ENCODE measurements around the gene SCYL1.
A peak's percentile ranks its signal among the peaks of the same experiment; 100 is the strongest.
"Not testable (repeated sequence)": the region's sequence is repeated elsewhere in the genome, so short reads cannot be mapped to it uniquely, and the experiment has no call there.

SCYL1 gene

DNA sequence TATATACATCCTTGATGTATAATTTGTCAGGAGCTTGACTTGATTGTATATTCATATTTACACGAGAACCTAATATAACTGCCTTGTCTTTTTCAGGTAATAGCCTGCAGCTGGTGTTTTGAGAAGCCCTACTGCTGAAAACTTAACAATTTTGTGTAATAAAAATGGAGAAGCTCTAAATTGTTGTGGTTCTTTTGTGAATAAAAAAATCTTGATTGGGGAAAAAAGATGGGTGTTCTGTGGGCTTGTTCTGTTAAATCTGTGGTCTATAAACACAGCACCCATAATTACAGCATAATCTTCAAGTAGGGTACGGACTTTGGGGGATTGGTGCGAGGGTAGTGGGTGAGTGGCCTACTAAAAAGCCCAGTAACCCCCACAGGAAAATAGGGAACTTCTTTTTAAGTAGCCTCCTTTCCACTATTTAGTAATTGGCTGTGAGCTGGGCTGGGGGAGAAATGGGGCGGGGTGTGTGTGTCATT lies 18.6 kb upstream of the SCYL1 start:
- no peak for DNase-seq

DNA sequence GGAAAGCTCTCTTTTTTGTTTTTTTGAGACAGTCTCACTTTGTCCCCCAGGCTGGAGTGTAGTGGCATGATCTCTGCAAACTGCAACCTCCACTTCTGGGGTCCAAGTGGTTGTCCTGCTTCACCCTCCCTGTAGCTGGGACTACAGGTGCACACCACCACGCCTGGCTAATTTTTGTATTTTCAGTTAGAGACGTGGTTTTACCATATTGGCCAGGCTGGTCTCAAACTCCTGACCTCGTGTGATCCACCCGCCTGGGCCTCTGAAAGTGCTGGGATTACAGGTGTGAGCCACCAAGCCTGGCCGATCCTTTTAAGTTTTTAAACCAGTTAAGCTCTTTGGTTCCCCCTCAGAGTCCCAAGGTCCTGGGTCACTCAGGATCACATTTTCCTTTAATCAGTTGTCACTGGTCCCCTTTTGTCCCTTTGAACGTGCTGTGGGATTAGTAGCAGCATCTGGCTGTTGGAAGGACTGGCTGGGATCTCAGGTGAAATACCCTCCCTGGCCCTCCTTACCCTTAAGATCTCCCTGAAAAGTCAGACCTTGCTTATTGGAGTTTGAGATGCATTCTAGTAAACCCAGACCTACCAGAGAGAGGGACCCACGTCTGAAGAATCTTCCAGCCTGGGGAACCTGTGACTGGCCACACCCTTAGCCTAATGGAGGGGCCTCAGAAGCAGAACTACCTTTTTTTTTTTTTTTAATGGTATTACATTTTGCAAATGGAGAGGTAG lies 17.9 kb upstream of the SCYL1 start:
- peak in 1 of 2 experiments; percentile 97 for DNase-seq

DNA sequence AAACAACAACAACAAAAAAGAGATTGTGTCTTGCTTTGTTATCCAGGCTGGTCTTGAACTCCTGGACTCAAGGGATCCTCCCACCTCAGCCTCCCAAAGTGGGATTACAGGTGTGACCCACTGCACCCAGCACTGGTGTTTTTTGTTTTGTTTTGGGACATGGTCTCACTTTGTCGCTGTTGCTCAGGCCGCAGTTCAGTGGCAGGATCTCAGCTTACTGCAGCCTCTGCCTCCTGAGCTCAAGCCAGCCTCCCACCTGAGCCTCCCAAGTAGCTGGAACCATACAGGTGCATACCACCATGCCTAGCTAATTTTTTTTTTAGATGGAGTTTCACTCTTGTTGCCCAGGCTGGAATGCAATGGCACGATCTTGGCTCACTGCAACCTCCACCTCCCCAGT lies 12.6 kb upstream of the SCYL1 start:
- not testable (repeated sequence) for DNase-seq

DNA sequence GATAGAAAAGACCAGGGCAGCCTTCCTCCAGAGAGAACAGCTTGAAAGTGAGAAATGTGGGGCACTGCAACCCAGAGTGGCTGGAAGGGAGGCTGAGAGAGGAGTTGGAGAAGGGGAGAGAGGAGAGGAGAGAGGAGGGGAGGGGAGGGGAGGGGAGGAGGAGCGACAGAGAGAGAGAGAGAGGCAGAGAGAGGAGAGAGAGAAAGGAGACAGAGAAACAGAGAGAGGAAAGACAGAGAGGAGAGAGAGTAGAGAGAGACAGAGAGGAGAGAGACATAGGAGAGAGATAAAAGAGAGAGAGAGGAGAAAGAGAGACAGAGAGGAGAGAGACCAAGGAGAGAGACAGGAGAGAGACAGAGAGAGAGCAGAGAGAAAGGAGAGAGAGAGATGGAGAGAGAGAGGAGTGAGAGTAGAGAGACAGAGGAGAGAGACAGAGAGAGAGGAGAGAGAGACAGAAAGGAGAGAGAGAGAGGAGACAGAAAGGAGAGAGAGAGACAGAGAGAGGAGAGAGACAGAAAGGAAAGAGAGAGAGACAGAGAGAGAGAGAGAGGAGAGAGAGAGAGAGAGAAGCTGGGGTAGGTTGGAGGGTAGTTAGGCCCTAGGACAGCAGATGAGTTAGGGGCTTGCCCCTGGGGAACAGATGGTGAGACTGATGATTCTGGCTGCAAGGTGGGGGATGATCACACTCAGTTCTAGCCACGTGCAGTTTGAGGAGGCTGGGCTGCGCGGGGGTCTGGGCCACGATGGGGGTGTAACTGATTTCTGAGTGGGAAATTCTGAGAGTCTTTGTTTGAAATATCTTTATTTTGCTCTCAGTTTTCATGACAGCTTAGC lies 8.5 kb upstream of the SCYL1 start:
- no peak for DNase-seq

DNA sequence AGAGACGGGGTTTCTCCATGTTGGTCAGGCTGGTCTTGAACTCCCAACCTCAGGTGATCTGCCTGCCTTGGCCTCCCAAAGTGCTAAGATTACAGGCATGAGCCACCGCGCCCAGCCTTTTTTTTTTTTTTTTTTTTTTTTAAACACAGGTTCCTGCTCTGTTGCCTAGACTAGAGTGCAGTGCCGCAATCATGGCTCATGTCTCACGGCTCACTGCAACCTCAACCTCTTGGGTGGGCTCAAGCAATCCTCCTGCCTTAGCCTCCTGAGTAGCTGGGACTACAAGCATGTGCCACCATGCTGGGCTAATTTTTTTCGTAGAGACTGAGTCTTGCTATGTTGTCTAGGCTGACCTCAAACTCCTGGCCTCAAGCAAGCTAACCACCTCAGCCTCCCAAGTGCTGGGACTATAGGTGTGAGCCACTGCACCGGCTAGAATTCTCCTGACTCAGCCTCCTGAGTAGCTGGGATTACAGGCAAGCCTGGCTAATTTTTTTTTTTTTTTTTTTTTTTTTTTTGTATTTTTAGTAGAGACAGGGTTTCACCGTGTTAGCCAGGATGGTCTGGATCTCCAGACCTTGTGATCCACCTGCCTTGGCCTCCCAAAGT lies 5.8 kb upstream of the SCYL1 start:
- DNase-seq, result not testable (repeated sequence)

DNA sequence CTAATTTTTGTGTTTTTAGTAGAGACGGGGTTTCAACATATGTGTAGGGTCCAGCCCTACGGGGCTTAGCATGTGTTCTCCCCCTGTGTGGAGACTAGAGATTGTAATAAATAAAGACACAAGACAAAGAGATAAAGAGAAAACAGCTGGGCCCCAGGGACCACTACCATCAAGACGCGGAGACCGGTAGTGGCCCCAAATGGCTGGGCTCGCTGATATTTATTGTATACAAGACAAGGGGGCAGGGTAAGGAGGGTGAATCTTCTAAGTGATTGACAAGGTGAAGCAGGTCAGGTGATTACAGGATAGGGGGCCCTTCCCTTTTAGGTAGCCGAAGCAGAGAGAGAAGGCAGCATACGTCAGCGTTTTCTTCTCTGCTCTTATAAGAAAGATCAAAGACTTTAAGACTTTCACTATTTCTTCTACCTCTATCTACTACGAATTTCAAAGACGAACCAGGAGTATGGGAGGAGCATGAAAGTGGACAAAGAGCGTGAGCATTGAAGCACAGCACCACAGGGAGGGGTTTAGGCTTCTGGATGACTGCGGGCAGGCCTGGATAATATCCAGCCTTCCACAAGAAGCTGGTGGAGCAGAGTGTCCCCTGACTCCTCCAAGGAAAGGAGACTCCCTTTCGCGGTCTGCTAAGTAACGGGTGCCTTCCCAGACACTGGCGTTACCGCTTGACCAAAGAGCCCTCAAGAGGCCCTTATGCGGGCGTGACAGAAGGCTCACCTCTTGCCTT lies 2.9 kb upstream of the SCYL1 start:
- not testable (repeated sequence) for DNase-seq

DNA sequence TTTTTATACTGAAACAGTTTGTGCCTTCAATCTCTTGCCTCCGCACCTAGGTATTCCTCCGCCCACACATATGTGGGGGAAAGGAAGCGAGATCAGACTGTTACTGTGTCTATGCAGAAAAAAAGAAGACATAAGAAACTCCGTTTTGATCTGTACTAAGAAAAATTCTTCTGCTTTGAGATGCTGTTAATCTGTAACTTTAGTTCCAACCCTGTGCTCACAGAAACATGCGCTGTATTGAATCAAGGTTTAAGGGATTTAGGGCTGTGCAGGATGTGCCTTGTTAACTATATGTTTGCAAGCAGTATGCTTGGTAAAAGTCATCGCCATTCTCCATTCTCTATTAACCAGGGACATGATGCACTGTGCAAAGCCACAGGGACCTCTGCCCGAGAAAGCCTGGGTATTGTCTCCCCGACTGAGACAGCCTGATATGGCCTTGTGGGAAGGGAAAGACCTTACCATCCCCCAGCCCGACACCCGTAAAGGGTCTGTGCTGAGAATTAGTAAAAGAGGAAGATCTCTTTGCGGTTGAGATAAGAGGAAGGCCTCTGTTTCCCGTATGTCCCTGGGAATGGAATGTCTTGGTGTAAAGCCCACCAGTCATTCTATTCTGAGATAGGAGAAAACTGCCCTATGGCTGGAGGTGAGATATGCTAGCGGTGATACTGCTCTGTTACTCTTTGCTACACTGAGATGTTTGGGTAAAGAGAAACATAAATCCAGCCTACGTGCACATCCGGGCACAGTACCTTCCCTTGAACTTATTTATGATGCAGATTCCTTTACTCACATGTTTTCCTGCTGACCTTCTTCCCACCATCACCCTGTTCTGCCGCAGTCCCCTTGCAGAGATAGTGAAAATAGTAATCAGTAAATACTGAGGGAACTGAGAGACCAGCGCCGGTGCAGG lies 1.9 kb upstream of the SCYL1 start:
- DNase-seq, result not testable (repeated sequence)

DNA sequence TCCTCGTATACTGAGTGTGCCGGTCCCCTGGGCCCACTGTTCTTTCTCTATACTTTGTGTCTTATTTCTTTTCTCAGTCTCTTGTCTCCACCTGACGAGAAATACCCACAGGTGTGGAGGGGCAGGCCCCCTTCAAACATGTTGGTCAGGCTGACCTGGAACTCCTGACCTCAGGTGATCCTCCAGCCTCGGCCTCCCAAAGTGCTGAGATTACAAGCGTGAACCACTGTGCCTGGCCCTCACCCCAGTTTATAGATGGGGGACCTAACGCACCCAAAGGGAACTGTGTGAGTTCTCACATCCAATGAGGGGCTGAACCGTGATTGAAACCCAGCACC lies 1.3 kb upstream of the SCYL1 start:
- DNase-seq, result not testable (repeated sequence)

DNA sequence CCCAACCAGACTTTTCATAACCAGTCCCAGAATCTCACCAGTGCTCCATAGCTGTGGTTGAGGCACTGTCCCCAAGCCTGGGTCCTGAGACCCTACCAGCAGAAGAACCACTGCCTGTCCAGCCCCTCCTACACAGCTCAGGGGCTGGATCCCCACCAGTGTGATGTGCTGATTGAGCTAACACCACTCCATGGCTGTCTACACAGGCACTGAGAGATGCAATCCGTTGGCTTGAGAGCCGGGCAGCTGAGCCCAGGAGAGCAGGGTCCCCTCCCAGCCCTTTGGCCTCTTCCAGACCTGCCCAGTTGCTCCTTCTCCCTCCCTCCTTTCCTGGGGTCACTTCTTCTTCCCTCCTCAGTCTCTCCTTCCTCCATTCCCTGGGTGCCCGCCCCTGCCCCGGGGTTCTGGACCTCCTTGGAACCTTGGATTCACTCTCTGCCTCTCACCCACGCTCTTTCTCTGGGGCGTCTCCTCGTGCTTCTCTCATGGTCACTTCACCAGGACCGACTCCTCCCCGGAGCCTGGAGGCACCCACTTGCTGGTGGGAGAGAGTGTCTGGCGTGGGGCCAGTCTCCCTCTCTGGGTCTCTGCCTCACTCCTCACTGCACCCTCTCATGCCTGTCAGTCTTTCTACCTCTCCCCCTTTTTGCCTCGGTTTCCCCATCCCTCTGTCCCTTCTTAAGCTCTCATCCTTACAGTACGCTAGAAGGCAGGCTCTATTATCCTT lies 706 bp upstream of the SCYL1 start:
- DNase-seq, result peak in 1 of 2 experiments; percentile 58

DNA sequence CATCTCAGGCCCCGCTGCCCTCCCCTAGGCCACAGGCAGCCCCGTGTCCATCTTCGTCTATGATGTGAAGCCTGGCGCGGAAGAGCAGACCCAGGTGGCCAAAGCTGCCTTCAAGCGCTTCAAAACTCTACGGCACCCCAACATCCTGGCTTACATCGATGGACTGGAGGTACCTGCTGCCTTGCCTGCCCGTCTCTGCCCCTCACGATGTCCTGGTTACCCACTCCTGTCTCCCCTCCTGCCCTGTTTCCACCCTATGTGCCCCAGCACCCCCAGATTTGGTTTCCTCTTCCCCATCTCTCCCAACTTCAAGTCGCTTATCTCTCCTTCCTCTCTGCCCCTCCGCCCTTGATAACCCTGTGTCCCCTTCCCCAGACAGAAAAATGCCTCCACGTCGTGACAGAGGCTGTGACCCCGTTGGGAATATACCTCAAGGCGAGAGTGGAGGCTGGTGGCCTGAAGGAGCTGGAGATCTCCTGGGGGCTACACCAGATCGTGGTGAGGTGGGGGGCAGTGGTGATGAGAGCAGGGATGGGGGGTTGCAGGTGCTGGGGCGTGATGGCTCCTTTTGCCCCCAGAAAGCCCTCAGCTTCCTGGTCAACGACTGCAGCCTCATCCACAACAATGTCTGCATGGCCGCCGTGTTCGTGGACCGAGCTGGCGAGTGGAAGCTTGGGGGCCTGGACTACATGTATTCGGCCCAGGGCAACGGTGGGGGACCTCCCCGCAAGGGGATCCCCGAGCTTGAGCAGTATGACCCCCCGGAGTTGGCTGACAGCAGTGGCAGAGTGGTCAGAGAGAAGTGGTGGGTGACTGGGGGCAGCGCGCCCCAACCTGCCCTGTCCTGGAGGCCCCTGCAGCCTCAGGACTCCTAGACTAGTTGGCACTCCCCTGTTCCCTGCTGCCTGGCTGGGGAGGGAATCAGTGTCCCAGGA lies 930 bp downstream of the SCYL1 start:
- DNase-seq, result peak in 1 of 2 experiments; percentile 60

DNA sequence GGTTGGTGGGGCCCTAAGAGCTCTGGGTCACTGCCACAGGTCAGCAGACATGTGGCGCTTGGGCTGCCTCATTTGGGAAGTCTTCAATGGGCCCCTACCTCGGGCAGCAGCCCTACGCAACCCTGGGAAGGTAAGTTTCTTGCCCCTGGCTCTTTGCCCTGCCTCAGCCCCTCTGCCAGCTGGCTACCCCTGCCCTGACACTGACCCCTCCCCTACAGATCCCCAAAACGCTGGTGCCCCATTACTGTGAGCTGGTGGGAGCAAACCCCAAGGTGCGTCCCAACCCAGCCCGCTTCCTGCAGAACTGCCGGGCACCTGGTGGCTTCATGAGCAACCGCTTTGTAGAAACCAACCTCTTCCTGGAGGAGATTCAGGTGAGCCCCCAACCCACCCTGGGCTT lies 1.9 kb downstream of the SCYL1 start:
- DNase-seq, result no peak

DNA sequence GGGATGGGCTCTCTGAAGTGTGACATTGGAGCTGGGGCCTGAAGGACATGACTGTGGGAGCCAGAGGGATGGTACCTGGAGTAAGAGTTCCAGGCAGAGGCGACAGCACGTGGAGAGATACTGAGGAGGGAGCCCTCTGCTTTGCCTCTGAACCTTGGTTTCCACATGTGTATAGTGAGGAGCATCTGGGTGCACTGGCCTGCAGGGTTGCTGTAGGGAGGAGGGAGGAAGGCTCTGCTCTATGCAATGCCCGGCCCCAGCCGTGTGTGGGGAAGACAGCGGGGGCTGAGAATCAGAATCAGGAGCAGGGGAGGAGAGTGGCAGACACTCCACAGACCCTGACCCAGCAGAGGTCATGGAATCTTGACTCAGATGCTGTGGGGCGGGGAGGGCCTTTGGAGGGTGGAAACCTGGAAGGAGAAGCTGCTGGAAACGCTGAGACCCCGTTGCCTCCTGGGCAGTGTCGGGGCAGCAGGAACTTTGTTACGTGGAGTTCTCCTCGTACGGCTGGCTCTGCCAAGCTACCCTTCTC lies 4.0 kb downstream of the SCYL1 start:
- DNase-seq, result no peak

DNA sequence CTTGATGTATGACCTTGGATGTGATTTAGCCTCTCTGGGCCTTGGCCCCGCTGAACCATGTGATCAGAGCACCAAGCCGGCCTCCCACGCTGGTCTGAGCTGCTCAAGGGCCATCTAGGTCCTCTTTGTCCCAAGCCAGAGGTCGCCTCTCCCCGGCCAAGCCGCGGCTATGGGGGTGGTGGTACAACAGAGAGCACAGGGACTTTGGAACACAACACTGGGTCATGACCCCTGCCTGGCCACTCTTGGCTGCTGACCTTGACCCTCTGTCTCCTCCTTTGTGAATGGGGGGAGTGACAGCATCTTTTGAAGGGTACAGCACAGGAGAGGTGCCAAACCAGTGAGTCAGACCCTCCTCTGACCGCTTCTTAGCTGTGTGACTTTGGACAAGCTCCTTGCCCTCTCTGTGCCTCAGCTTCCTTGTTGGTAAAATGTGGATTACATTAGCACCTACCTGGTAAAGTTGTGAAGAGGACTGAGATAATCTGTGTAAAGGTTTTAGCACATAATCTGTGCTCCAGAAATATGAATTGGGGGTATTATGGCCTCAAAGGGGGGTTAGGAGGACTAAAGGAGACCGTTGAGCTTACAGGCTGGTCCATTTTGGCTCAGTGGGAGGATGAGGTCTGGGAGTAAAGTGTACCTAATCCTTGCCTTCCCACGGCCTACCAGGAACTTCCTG lies 4.7 kb downstream of the SCYL1 start:
- DNase-seq, result no peak

DNA sequence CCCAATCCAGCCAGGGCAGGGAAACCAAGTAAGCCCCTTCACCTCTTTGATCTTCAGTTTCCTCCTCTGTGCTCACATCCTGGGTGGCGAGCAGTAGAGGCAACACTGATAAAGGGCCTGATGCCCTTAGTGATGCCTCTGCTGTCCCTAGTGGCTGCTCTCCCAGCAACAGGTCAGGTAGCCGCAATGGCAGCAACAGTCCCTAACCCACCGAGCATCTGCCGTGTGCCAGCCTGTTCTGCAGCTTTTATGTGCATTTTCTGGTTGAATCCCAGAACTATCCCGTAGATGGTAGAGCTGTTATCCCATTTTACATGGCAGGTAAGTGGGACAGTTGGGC lies 5.2 kb downstream of the SCYL1 start:
- peak; percentile 9 to 46 for DNase-seq

DNA sequence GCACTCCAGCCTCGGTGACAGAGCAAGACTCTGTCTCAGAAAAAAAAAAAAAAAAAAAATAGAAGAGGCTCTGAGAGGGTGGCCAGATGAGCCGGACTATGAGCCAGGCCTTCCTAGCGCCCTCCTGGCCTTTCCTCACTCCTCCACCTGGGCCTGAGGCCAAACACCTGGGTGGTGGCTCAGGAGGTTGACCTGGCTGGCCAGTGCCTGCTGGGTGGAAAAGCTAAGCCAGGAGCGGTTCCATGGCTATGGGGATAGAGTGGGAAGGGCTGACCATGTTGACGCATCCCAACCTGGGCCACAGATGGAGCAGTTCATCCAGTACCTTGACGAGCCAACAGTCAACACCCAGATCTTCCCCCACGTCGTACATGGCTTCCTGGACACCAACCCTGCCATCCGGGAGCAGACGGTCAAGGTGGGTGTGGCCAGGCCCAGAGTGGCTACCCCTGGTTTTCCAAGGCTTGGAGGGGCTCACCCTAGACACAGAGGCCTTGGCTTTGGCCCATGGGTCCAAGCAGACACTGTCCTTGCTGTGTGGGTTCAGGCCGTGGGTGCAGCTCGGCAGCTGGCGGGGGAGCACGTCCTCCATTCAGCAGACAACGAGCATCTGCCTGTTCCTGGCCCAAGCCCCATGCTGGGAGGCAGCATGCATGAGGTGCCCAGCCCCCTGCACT lies 7.6 kb downstream of the SCYL1 start:
- DNase-seq, result no peak

DNA sequence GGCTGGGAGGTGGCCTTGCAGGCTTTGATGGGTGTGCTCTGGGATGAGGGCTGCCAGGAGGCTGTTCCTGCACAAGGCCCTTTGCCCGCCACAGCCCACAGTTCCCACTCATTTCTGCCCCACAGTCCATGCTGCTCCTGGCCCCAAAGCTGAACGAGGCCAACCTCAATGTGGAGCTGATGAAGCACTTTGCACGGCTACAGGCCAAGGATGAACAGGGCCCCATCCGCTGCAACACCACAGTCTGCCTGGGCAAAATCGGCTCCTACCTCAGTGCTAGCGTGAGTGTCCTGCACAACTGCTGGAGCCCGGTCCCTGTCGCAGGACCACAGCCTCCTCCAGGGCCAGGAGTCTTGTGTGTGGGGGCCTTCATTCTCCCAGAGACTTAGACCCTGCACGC lies 10.2 kb downstream of the SCYL1 start:
- DNase-seq, result no peak

DNA sequence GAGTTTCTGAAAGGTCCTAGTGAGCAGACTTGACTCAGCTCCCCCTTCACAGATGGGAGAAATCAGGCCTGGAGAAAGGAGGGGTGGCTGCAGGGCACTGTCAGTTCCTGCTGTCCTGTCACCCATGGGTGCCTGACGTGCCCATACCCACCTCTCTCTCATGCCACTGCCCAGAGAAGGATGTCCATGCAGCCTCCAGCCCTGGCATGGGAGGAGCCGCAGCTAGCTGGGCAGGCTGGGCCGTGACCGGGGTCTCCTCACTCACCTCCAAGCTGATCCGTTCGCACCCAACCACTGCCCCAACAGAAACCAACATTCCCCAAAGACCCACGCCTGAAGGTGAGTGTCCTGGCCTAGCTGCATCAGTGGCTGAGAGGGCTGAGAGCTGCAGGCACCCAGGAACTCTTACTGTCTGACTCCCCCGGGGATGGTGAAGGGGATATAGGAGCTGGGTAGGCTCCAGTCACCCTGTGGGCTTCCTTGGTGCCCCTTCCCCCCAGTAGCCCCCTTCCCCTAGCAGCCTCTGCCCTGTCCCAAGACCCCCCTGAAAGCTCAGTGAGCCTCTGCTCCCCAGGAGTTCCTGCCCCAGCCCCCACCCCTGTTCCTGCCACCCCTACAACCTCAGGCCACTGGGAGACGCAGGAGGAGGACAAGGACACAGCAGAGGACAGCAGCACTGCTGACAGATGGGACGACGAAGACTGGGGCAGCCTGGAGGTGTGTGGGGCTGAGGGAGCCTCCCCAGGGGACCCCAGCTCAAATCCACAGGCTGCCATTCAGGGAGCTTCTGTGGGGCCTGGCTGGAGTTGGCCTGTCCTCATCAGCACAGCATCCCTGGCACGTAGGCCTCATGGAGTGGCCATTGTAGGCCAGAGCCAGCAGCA lies 11.8 kb downstream of the SCYL1 start:
- no peak for DNase-seq

DNA sequence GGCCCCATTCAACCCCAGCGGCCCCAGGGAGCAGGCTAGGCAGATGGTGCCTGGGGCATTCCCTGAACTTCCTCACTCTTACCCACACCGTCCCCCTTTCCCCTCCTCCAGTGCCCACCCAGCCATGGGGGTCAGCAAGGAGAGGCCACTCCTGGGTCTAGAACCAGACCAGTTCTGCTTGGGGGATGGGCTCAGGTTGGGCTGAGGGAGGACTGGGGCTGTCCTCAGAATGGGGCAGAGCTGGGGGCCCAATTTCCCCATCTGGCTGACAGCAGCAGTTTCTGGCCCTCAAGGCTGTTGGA lies 12.4 kb downstream of the SCYL1 start:
- no peak for DNase-seq

Measured in NCI-H526 (cell line).